Vagina (tissue), 2 donors: ENCODE data around the gene E2F8.

Experiments
- CTCF ChIP-seq, 3 experiments: fragments of 450-650 bp in 2 of 3; fragments of 200-600 bp in 1 of 3; sonication (generic) in 1 of 3; IDR thresholded peaks; one replicate each; pipeline ENCODE4 v1.5.1; 2017 to 2019; ENCODE audit warnings: antibody characterized with exemption in 3 of 3, mild to moderate bottlenecking in 2 of 3, moderate library complexity in 2 of 3
- POLR2A ChIP-seq, 2 donors: fragments of 450-650 bp; IDR thresholded peaks; one replicate each; pipeline ENCODE4 v1.6.1; 2017; ENCODE audit warnings: antibody characterized with exemption in 2 of 2, mild to moderate bottlenecking in 2 of 2, moderate library complexity in 2 of 2
- POLR2AphosphoS5 ChIP-seq, 2 donors: sonication (generic); formaldehyde crosslinking; IDR thresholded peaks; one replicate each; pipeline ENCODE4 v1.9.0; 2017; ENCODE audit warnings: antibody characterized with exemption in 2 of 2, mild to moderate bottlenecking in 2 of 2, low read depth in 1 of 2; ENCODE audit not compliant: insufficient read depth in 1 of 2

GRCh38 chr11:19176629-19177186 lies 64.0 kb downstream of the E2F8 start:
- TF ChIP-seq POLR2AphosphoS5 (IDR thresholded peaks at IDR 0.05; ENCODE audit: insufficient read depth in 1 of 2, low read depth in 1 of 2) (no peak), POLR2A (IDR thresholded peaks at IDR 0.05) (no peak), CTCF (IDR thresholded peaks at IDR 0.05) (no peak)
